Stimulated activated CD8-positive, alpha-beta memory T cell treated with anti-CD3 and anti-CD28 coated beads, Interleukin-7, amount 100 ng/mL, for 4 hours (primary cell): ENCODE data around the gene GRAMD2B.
"Not testable (repeated sequence)": the region's sequence is repeated elsewhere in the genome, so short reads cannot be mapped to it uniquely, and the experiment has no call there.

Experiments
- DNase-seq, 2 donors: peaks; one replicate each; pipeline ENCODE4 v3.0.0-alpha.2; 2020; ENCODE audit warnings: low read depth in 2 of 2

The GRAMD2B gene

DNA sequence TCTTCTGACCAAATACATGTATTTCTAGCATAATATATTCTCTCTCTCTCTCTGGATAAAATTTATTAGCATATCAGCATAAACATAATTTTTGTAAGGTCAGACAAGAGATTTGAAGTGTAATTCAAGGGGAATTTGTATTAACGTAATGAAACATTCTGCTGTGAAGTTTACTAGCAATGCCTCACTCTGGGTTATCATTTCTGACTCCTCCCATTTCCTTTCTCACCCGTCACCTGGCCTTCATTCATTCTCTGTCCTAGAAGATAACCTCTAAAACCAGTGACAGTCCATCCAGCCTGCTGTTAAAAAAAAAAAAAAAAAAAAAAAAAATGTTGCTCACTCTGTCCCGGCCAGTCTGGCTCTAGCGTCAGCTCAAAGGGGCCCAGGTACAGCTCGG, 27.1 kb downstream of the GRAMD2B start:
- DNase-seq, result no peak

DNA sequence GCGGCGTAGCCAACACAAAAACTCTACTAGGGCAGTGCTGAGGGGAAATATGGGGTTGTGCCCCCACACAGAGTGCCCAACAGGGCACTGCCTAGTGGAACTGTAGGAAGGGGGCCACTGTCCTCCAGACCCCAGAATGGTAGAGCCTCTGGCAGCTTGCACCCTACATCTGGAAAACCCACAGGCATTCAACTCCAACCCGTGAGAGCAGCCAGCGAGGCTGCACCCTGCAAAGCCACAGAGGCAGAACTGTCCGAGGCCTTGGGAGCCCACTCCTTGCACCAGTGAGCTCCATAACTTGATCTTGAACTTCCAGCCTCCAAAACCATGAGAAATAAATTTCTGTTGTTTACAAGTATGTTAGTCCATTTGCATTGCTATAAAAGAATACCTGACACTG, 27.7 kb downstream of the GRAMD2B start:
- no peak for DNase-seq

DNA sequence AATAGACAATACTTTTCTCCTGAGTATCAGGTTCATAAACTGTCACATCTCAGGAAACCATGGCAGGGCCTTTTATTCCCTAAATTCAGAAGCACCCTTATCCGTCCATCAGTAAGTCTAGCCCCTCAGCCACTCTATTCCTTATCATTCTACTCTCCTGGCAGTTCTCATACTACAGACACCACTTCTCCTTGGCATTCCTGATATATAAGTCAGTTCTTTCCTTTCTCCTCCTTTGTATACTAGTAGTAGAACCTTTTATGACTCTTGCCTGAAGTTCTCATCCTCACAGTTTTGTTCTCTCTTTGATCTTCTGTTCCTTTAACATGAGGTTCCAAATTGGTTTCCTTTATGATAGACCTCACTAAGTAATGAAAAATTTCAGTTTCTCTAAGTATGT, 29.3 kb downstream of the GRAMD2B start:
- no peak for DNase-seq

DNA sequence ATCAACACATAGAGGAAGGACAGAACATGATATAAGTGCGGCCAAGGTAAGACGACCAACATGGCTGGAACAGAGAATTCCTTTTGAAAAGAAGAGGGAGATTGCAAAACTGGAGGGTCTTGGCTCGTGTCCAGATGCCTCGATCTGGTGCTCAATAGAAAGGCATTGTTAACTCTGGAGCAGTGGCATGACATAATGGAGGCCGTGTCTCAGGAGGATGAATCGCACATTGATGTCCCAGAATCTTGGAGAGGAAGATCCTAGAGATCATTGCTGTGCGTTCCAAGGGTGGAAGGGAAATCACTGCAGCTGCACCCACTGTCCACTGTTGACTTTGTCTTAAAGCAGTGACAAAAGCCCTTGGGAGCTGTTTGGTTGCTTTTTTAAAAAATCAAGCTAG, 30.9 kb downstream of the GRAMD2B start:
- DNase-seq, result no peak

GRCh38 chr5:126454535-126454934, 31.3 kb downstream of the GRAMD2B start:
- no peak for DNase-seq

DNA sequence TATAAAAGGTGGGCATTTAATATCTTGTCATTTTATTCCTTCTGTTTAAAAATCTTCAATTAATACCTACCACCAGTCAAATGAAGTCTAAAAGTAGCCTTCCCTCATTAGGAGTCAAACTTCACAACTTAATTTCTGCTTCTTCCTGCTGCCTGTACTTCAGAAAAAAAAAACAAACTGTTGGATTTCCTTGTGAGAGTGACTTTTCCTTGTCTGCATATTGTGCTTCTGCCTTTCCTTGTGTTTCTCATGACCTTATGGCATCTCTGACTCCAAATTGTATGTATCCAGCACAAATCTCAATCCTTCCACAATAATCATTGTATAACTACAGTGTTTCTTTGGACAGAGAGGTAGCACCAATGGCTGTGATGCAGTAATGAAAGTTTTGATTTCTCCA, 32.1 kb downstream of the GRAMD2B start:
- no peak for DNase-seq

DNA sequence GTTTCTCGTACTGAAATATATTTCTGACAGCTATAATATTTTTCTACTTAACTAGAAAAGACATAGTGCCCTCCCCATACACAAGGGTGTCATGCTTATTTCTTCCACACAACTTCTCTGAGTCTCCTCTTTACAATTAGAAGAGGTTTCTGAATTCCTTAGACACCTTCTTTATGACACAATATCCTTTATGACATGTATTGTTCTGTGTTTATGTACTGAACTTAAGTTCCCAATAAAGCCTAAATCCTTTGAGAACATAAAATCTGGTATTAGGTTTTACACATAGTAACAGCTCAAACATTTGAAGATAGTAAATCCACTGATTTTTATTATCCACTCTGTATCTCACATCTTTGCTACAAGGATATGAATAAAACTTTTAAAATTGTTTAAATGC, 32.5 kb downstream of the GRAMD2B start:
- no peak for DNase-seq

DNA sequence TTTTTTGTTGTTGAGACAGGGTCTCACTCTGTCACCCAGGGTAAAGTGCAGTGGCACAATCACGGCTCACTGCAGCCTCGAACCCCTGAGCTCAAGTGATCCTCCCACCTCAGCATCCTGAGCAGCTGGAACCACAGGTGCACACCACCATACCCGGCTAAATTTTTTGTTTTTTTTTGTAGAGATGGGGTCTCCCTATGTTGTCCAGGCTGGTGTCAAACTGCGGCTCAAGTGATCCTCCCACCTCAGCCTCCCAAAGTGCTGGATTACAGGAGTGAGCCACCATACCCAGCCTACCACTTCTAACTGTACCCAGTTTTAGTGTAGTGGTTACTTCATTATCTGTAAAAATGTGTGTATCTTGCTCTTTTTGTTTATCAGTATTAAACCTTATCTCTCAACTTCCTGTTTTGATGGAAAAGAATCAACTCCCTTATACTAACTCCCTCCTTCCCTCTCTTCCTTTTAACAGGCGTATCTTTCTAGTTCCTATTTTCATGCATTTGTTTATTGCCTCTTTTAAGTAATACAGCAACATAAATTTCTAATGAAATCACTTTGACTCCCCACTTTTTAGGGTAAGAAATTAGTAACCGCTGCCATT, 33.1 kb downstream of the GRAMD2B start:
- DNase-seq, result no peak

DNA sequence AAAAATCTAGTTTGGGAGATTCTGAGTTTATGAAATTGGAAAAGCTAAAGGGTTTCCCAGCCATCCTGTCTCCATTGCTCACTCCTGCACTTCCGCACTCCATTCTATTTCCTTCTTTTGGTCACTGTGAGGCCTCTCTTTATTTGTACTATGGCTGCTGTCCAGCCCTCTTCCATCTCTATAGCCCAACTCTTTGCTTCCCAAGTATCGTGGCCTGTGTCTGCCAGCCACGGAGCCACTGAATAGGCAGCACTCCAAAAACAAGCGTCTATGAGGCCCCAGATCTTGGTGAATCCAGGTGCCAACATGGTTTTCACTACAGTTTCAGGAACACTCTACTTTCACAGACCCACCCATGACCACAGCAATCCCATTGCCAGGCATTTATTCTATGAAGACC, 37.2 kb downstream of the GRAMD2B start:
- no peak for DNase-seq

- no peak for DNase-seq
These were observed 37.8 kb downstream of the GRAMD2B start for GRCh38 chr5:126460977-126461376.

DNA sequence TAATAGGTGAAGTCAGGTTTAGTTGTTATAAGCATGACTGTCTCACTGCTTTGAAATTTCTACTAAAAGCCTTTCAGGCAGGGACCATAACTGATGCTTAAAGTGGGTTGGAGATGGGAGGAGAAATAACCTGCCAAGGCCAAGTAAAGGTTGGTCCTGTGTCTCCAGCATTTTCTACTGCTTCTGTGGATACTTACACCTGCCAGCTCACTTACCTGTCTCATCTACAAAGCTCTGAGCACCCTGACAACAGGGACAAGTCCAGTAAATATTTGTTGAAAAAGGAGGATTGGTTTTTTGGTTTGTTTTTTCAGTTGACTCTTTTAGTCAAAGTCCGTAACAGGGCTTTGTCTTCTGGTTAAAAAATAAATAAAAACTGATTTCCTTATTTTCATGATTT, 38.6 kb downstream of the GRAMD2B start:
- DNase-seq, result no peak

DNA sequence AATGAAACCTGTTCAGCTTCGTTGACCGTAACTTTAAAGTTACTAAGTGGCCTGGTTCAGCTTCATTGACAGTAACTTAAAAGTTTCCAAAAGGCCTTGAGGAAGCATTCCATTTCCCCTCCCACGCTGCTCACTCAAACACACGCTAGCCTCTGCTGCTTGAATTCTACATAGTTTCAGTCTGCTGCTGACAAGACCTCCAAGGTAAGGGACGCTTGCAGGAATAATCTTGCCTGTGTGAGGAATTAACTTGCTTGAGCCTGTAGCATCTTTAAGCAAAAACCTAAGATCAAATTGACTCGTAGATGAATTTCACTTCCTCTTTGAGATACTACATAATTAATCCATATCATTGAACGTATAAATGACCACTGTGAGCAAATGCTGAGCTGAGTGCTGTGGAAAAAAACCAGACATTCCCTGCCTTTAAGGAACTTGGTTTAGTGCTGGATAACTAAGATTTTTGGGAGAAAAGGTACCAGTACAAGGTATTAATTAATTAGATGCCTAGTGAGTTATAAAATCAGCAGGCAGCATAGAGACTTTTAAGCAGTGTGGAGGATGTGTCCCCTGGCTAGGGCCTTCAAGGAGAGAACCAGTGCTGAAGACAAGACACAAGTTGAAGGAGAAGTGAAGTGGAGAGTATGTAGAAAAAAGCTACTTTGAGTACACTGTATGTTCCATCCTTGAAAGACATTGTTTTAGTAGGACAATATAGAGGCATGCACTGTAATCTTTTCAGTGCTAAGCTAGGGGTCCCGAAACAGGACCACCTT, 39.2 kb downstream of the GRAMD2B start:
- no peak for DNase-seq

DNA sequence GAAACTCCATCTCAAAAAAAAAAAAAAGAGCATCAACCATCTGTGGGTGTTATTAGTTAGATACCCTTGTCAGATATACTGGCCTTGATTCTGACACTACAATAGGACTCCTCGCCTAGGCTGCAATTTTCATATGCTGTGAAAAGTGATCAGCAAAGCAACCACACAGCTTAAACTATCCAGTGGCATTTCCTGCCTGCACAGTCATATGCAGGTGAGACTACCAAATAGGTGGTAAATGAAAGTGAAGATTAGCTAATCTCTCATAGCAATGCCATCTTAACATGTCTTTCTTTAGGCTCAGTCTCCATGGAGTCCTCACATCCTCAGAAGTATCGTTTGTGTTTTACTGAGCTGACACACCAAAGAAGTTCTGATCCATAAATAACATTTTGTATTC, 40.8 kb downstream of the GRAMD2B start:
- DNase-seq, result no peak

GRCh38 chr5:126464959-126465358, 41.8 kb downstream of the GRAMD2B start:
- DNase-seq, result no peak

DNA sequence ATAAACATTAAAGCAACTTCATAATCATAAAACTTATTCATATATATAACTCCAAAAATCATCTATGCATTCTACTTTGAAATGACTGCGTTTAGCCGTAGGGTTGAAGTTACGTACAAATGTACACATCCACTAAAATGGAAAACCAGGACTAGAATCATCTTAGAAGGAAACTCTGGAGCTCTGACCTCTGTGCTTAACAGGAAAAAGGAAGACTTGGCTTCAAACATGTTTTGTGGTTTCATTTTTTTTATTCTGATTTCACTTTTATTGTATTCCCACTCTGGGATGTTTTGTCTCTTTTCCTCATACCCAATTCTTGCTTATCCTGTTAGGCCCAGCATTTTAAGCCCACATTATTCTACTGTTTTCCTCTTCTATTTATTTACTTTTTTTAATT, 44.9 kb downstream of the GRAMD2B start:
- no peak for DNase-seq

GRCh38 chr5:126469536-126470316, 46.5 kb downstream of the GRAMD2B start:
- DNase-seq, result no peak

GRCh38 chr5:126470529-126470928, 47.3 kb downstream of the GRAMD2B start:
- DNase-seq, result not testable (repeated sequence)

DNA sequence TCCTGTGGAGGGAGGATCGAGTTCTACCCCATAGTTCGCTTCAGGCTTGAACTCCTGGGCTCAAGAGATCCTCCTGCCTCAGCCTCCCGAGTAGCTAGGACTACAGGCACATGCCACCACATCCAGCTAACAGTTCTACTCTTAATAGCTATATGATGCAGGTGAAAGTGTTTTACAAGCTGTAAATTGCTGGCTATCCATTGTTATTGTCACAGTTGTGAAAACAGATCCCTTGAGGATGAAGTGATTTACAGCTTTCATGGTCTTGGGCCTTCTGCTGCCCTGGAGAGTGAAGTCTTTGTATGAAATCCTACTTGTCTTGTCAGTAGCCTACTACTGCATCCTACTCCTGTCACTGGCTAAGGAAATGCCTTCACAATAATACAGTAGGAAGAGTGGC, 48.0 kb downstream of the GRAMD2B start:
- no peak for DNase-seq

- DNase-seq, result no peak
These were observed 48.8 kb downstream of the GRAMD2B start for GRCh38 chr5:126471875-126472537.

DNA sequence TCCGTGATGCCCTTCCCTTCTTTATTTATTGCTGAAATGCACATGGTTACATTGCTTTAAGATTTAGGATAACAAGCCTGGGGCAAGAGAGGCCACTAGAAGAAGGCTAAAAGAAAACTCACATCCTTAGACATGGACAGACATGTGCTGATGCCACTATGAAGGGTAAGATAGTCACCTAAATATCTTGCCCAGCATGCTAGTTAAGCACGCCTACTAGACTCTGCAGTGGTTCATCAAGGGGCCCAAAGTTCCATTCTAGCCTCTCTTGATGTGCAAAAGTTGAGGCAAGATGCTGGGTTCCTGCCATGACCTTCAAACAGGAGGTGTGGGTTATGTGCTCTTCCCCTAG, 49.3 kb downstream of the GRAMD2B start:
- DNase-seq, result no peak

- no peak for DNase-seq
These were observed 54.3 kb downstream of the GRAMD2B start for GRCh38 chr5:126477294-126478117.

GRCh38 chr5:126479810-126480209, 56.6 kb downstream of the GRAMD2B start:
- no peak for DNase-seq
